HT-29 (cell line): ENCODE measurements around the gene SERPINA3. TPM values are rescaled to one million over a fixed set of nuclear protein-coding genes. Genes with fewer than 3 reads are reported as not detected.
"Not testable (repeated sequence)": the region's sequence is repeated elsewhere in the genome, so short reads cannot be mapped to it uniquely, and the experiment has no call there.

Experiments
- DNase-seq: peaks from one replicate; pipeline ENCODE4 v3.0.0-alpha.2; 2015; ENCODE audit warnings: low spot score
- total RNA-seq: library from RNA; depleted of rRNA; stranded (reverse); fragments of >200 nt; shearing (Covaris generic); gene quantifications from 2 replicates; pipeline ENCODE4 v1.2.3, GENCODE V29; 2014; rRNA removed

Gene SERPINA3
- total RNA-seq, result 1.0 and 2.0 TPM in 2 replicates

GRCh38 chr14:94612174-94612573, at the start of gene SERPINA3:
Gene SERPINA3, plus strand, starts transcription at chr14:94612391. Its CDS starts 2,051 bp downstream, at chr14:94614442.
- DNase-seq, result no peak

GRCh38 chr14:94562941-94563883, 49.0 kb upstream of the SERPINA3 start:
- no peak for DNase-seq

GRCh38 chr14:94564381-94564780, 47.8 kb upstream of the SERPINA3 start:
- no peak for DNase-seq

- no peak for DNase-seq
Measured at GRCh38 chr14:94568186-94568585, 44.0 kb upstream of the SERPINA3 start.

- no peak for DNase-seq
Measured at GRCh38 chr14:94569381-94570001, 42.7 kb upstream of the SERPINA3 start.

- DNase-seq, result no peak
Measured at GRCh38 chr14:94570002-94570400, 42.2 kb upstream of the SERPINA3 start.

GRCh38 chr14:94570440-94570839, 41.8 kb upstream of the SERPINA3 start:
- DNase-seq, result no peak

- no peak for DNase-seq
Measured at GRCh38 chr14:94571395-94571794, 40.8 kb upstream of the SERPINA3 start.

GRCh38 chr14:94571950-94572349, 40.2 kb upstream of the SERPINA3 start:
- DNase-seq, result no peak

GRCh38 chr14:94572637-94573303, 39.4 kb upstream of the SERPINA3 start:
- no peak for DNase-seq

GRCh38 chr14:94573475-94574277, 38.5 kb upstream of the SERPINA3 start:
- no peak for DNase-seq

GRCh38 chr14:94574336-94574735, 37.9 kb upstream of the SERPINA3 start:
- DNase-seq, result no peak

GRCh38 chr14:94575730-94576585, 36.2 kb upstream of the SERPINA3 start:
- no peak for DNase-seq

- DNase-seq, result not testable (repeated sequence)
Measured at GRCh38 chr14:94577472-94577871, 34.7 kb upstream of the SERPINA3 start.

- no peak for DNase-seq
Measured at GRCh38 chr14:94578712-94579111, 33.5 kb upstream of the SERPINA3 start.

GRCh38 chr14:94581127-94581999, 30.8 kb upstream of the SERPINA3 start, which contains the start of gene SERPINA5:
Gene SERPINA5, plus strand, starts transcription at chr14:94581426. Its CDS starts 5,937 bp downstream, at chr14:94587363.
- peak; percentile 76 for DNase-seq

GRCh38 chr14:94582199-94582750, 29.9 kb upstream of the SERPINA3 start:
- DNase-seq, result no peak

- DNase-seq, result no peak
Measured at GRCh38 chr14:94582851-94583250, 29.3 kb upstream of the SERPINA3 start.

GRCh38 chr14:94583557-94583956, 28.6 kb upstream of the SERPINA3 start:
- no peak for DNase-seq
